Loucy (cell line): Measurements from ENCODE around the gene PNMT.

Experiments
- EZH2phosphoT487 ChIP-seq: fragments of 200-600 bp; IDR thresholded peaks from 2 replicates; pipeline ENCODE4 v1.6.1; 2018; ENCODE audit warnings: antibody characterized with exemption, mild to moderate bottlenecking, moderate library complexity, borderline replicate concordance
- TF ChIP-seq, protein P1 (sequence below): fragments of 200-600 bp; sonication (generic); conservative IDR thresholded peaks from 2 replicates; pipeline ENCODE4 v1.5.1; 2014; ENCODE audit warnings: mild to moderate bottlenecking, antibody characterized with exemption, low read length

GRCh38 chr17:39647256-39647655, 21.0 kb upstream of the PNMT start:
- TF ChIP-seq, protein P1, sequence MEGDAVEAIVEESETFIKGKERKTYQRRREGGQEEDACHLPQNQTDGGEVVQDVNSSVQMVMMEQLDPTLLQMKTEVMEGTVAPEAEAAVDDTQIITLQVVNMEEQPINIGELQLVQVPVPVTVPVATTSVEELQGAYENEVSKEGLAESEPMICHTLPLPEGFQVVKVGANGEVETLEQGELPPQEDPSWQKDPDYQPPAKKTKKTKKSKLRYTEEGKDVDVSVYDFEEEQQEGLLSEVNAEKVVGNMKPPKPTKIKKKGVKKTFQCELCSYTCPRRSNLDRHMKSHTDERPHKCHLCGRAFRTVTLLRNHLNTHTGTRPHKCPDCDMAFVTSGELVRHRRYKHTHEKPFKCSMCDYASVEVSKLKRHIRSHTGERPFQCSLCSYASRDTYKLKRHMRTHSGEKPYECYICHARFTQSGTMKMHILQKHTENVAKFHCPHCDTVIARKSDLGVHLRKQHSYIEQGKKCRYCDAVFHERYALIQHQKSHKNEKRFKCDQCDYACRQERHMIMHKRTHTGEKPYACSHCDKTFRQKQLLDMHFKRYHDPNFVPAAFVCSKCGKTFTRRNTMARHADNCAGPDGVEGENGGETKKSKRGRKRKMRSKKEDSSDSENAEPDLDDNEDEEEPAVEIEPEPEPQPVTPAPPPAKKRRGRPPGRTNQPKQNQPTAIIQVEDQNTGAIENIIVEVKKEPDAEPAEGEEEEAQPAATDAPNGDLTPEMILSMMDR: no peak
- no peak for TF ChIP-seq EZH2phosphoT487
